Endothelial cell (in vitro differentiated cells): ENCODE results near the gene CHRNA10. TPM values are rescaled to one million over a fixed set of nuclear protein-coding genes. Genes with fewer than 3 reads are reported as not detected.
A peak's percentile ranks its signal among the peaks of the same experiment; 100 is the strongest.

Source experiments
- DNase-seq: peaks from one replicate; pipeline ENCODE4 v3.0.0; 2021; ENCODE audit warnings: low spot score
- H3K27ac Mint-ChIP-seq: one replicate; pipeline ENCODE4 v1.8.0; 2021; ENCODE audit warnings: mixed read lengths, inconsistent platforms; ENCODE audit not compliant: unreplicated experiment
- H3K27me3 Mint-ChIP-seq: one replicate; pipeline ENCODE4 v1.8.0; 2021; ENCODE audit warnings: mild to moderate bottlenecking, moderate library complexity, mixed read lengths, inconsistent platforms; ENCODE audit not compliant: unreplicated experiment
- H3K36me3 Mint-ChIP-seq: one replicate; pipeline ENCODE4 v1.8.0; 2021; ENCODE audit warnings: mild to moderate bottlenecking, low read depth, mixed read lengths, inconsistent platforms; ENCODE audit not compliant: unreplicated experiment
- H3K4me1 Mint-ChIP-seq: one replicate; pipeline ENCODE4 v1.8.0; 2021; ENCODE audit warnings: mild to moderate bottlenecking, mixed read lengths, inconsistent platforms; ENCODE audit not compliant: unreplicated experiment
- H3K4me3 Mint-ChIP-seq: one replicate; pipeline ENCODE4 v1.8.0; 2021; ENCODE audit warnings: mild to moderate bottlenecking, mixed read lengths, inconsistent platforms; ENCODE audit not compliant: unreplicated experiment
- H3K9me3 Mint-ChIP-seq: one replicate; pipeline ENCODE4 v1.8.0; 2021; ENCODE audit warnings: mixed read lengths, inconsistent platforms; ENCODE audit not compliant: unreplicated experiment
- total RNA-seq: library from RNA; stranded (reverse); fragmentation: NEBNext Ultra II Directional; extraction: Animal tissue kit (Norgen Biotek cat#: 25700); gene quantifications from one replicate; pipeline ENCODE4 v1.2.1, GENCODE V29; 2021; ENCODE audit not compliant: unreplicated experiment
- TF ChIP-seq, protein P1 (sequence below): fragments of 200-600 bp; sonication (generic); IDR thresholded peaks from one replicate; pipeline ENCODE4 v1.5.0; 2021; ENCODE audit warnings: antibody characterized with exemption; ENCODE audit not compliant: unreplicated experiment

The CHRNA10 gene
- total RNA-seq, 1 donor from 2014 or later: 0.72 TPM

DNA sequence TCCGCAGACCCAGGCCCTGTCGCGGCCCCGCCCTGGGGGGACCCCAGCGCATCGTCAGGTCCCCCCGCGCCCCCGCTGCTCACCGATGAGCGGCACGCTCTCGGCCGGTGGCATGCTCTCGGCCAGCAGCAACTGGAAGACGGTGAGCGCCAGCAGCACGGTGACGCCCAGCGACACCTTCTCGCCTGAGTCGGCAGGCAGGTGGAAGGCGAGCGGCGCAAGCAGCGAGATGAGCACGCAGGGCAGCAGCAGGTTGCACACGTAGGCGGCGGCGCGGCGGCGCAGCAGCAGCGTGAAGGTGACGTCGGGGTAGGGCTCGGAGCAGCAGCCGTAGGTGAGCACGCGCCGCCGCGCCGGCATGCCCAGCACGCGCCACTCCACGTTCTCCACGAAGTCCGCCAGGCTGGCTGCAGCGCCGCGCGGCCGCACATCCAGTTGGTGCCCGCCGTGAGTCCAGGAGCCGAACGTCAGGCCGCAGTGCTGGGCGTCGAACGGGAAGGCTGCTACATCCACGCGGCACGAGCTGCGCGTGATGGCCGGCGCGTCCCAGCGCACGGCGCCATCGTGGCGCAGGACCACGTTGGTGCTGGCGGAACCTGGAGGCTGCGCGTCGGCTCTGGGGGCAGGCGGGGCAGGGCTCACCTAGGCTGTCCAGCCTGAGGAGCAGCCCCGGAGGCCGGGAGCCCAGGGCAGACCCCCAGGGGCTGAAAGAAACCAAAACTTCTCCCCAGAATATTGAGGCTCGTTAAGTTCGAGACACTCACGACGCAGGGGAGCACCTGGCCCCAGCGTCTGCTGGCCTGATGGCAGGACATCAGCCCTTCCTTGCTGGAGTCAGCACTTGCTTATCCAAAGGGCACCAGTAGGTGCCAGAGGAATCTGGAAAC is 3.8 kb downstream of the CHRNA10 start:
- Mint-ChIP-seq H3K4me1 (peaks cover 3% of the 10 kb centered on the region), H3K27me3 (peaks cover 10% of the 10 kb centered on the region), H3K27ac (no peak overlapping the region), H3K9me3 (no peaks in the 10 kb centered on the region), H3K36me3 (peaks cover 34% of the 10 kb centered on the region), H3K4me3 (no peak overlapping the region)
- TF ChIP-seq, protein P1, sequence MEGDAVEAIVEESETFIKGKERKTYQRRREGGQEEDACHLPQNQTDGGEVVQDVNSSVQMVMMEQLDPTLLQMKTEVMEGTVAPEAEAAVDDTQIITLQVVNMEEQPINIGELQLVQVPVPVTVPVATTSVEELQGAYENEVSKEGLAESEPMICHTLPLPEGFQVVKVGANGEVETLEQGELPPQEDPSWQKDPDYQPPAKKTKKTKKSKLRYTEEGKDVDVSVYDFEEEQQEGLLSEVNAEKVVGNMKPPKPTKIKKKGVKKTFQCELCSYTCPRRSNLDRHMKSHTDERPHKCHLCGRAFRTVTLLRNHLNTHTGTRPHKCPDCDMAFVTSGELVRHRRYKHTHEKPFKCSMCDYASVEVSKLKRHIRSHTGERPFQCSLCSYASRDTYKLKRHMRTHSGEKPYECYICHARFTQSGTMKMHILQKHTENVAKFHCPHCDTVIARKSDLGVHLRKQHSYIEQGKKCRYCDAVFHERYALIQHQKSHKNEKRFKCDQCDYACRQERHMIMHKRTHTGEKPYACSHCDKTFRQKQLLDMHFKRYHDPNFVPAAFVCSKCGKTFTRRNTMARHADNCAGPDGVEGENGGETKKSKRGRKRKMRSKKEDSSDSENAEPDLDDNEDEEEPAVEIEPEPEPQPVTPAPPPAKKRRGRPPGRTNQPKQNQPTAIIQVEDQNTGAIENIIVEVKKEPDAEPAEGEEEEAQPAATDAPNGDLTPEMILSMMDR: no peak
- no peak for DNase-seq

DNA sequence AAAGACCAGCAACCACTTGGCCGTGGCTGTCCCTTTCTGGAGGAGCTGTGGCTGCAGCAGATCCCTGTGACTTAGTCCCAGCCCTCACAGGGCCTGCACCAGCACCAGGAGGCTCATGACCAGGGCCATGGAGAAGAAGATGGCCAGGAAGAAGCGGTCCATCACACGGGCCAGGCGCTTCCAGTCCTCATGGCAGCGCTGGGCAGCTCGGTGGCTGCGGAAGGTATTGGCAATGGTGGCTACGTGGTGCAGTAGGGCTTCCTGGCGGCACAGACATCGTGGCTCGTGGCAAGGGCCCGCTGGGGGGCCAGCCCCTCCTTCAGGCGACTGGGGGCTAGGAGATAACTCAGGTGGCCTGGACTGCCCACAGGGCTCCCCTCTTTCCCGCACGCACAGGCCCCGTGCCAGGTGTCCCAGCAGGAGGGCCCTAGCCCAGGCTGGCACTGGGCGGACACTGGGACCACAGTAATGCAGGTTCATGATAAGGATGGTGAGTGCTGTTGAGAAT is 5.1 kb downstream of the CHRNA10 start:
- Mint-ChIP-seq H3K9me3 (no peaks in the 10 kb centered on the region), H3K36me3 (peaks cover 30% of the 10 kb centered on the region), H3K27ac (no peak overlapping the region), H3K4me1 (peaks cover 3% of the 10 kb centered on the region), H3K27me3 (peaks cover 10% of the 10 kb centered on the region), H3K4me3 (no peak overlapping the region)
- TF ChIP-seq, protein P1: no peak
- DNase-seq: no peak

DNA sequence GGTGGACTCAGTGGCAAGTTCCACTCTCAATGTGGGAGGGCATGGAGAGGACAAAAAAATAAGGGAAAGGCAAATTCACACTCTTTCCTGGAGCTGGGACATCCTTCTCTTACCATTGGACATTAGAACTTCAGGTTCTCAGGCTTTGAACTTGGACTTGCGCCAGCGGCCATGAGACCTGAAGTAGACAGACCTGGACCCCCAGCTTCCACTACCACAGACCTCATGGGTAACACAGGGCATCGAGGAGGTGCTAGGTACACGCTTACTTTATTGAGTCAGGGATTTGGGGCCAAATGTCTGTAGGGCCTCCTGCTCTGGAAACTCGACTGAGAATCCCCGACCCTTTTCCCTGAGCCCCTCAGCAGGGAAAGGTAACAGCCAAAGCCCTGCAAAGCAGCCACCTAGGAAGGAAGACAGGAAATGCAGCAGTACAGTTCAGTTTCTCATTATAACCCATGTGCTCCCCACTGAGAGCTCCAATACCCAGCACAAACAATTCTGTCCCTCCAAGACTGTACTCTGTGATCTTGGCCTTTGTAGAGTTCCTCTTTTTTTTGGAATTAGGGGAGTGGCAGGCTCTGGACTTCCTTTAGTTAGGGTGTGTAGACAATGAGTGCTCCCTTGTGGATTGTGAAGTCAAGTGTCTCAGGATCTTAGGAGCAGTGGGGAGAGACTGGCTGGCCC is 5.7 kb downstream of the CHRNA10 start:
- peaks cover 3% of the 10 kb centered on the region for H3K4me1 Mint-ChIP-seq
- peak overlapping the region; percentile 23 for H3K4me3 Mint-ChIP-seq
- H3K27ac Mint-ChIP-seq: no peak overlapping the region
- DNase-seq: no peak
- TF ChIP-seq, protein P1: no peak
- H3K9me3 Mint-ChIP-seq: no peaks in the 10 kb centered on the region
- peaks cover 25% of the 10 kb centered on the region for H3K36me3 Mint-ChIP-seq
- peaks cover 7% of the 10 kb centered on the region for H3K27me3 Mint-ChIP-seq

DNA sequence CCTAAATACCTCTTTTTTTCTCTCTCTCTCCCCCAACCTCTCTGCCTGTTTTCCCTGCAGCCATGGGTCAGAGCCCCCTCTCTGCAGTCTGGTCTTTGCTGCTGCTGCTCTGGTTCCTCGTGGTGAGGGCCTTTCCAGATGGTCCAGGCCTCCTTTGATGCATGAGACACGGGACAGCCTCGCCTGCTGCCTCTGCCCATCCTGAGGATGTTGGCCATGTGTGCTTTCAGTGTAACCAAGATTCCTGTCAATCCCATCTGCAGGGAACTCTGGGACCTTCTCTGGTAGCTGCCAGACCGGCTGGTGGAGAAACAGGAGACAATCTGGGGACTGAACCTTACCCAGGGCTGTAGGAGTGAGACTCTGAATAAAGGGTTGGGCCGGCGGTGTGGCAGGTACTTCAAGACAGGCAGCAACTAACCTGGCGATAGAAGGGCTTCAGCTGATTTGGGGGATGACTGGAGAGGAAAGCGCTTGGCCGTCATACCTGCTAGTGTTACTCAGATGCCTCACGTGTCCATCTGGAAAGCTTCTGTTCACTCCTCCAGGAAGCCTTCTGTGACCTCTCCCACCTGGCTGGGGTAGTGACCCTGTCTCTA is 7.1 kb downstream of the CHRNA10 start:
- TF ChIP-seq, protein P1: no peak
- H3K27me3 Mint-ChIP-seq: peaks cover 7% of the 10 kb centered on the region
- no peaks in the 10 kb centered on the region for H3K9me3 Mint-ChIP-seq
- peaks cover 20% of the 10 kb centered on the region for H3K36me3 Mint-ChIP-seq
- H3K4me1 Mint-ChIP-seq: peaks cover 3% of the 10 kb centered on the region
- no peak for DNase-seq
- no peak overlapping the region for H3K27ac Mint-ChIP-seq
- H3K4me3 Mint-ChIP-seq: peak overlapping the region; percentile 23
